Loucy (cell line): ENCODE data around the gene DCAF11.

Experiments
- CTCF ChIP-seq: fragments of 200-600 bp; sonication (generic); conservative IDR thresholded peaks from 2 replicates; pipeline ENCODE4 v1.5.1; 2014; ENCODE audit warnings: mild to moderate bottlenecking, antibody characterized with exemption, low read length
- EZH2phosphoT487 ChIP-seq: fragments of 200-600 bp; IDR thresholded peaks from 2 replicates; pipeline ENCODE4 v1.6.1; 2018; ENCODE audit warnings: antibody characterized with exemption, mild to moderate bottlenecking, moderate library complexity, borderline replicate concordance

DNA sequence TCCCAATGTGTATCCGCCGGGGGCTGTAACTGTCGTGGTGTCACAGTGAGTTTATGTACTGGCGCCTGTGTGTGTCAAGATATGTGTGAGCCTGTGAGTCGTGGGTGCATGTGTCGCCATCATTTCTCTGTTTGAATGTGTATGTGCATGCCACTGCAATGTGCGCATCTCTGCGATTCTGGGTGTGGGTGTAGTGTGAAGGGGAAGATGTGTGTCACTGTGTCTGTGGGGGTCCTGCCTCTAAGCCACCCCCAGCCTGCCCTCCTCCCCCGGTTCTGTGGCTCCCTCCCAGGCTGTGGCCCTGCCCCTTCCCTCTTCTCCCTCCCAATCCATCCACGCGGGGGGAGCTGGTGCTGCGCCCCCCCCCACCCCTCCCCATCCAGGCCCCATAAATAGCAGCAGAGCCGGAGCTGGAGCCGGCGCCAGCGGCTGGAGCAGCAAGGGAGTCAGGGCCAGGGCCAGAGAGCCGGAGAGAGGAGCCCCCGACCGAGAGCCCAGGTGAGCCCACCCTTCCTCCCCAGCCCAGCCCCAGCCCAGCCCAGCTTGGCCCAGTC, 43.4 kb upstream of the DCAF11 start, which contains the start of gene CPNE6:
- TF ChIP-seq CTCF (no peak), EZH2phosphoT487 (no peak)
